HG03025 (cell line): ENCODE measurements around the gene GFOD2.
A peak's percentile ranks its signal among the peaks of the same experiment; 100 is the strongest.

Experiments
- ATAC-seq: cut with Tn5 transposase; IDR thresholded peaks from one replicate; pipeline ENCODE4 v1.9.1; 2021; ENCODE audit warnings: mild to moderate bottlenecking, moderate library complexity; ENCODE audit not compliant: unreplicated experiment, low FRiP score

GFOD2 gene

DNA sequence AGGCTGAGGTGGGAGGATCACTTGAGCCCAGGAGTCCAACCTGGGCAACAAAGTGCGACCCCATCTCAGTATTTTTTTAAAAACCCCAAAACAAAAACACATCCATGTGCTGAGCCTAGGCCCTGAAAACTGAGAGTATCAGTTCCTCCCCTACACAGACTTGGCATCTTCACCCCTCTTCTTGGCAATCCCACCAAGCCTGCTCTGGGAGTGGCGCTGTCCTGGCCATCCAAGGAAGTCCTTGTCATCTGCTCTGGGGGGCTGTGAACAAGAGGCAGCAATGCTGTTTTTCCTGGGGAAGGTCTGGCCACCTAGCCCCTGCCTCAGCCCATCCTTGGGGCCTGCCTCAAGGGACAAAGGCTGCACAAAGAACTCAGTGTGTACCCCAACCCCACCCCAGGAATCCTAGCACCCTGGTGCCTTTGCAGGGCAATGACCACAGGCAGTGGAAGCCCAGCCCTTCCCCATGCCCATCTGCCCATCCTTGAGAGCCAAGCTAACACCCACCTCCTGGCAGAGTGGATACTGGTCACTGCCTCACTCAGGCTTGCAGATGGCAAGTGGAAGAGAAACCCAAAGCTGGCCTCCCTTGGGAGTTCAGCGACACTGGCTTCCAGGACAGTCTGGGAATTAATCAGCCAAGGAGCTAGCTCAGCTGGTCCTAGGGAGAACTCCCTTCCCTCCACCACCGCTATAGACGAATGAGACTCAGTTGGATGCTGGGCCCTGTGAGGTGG lies 14.8 kb upstream of the GFOD2 start:
- no peak for ATAC-seq

GRCh38 chr16:67731753-67732095 lies 12.6 kb upstream of the GFOD2 start:
- no peak for ATAC-seq

- ATAC-seq = no peak
Measured at GRCh38 chr16:67731071-67731752, 12.1 kb upstream of the GFOD2 start.

- ATAC-seq = no peak
Measured at GRCh38 chr16:67730326-67730725, 11.2 kb upstream of the GFOD2 start.

- no peak for ATAC-seq
Measured at GRCh38 chr16:67729636-67730248, 10.6 kb upstream of the GFOD2 start.

GRCh38 chr16:67727521-67728485 lies 8.7 kb upstream of the GFOD2 start:
- ATAC-seq = no peak

DNA sequence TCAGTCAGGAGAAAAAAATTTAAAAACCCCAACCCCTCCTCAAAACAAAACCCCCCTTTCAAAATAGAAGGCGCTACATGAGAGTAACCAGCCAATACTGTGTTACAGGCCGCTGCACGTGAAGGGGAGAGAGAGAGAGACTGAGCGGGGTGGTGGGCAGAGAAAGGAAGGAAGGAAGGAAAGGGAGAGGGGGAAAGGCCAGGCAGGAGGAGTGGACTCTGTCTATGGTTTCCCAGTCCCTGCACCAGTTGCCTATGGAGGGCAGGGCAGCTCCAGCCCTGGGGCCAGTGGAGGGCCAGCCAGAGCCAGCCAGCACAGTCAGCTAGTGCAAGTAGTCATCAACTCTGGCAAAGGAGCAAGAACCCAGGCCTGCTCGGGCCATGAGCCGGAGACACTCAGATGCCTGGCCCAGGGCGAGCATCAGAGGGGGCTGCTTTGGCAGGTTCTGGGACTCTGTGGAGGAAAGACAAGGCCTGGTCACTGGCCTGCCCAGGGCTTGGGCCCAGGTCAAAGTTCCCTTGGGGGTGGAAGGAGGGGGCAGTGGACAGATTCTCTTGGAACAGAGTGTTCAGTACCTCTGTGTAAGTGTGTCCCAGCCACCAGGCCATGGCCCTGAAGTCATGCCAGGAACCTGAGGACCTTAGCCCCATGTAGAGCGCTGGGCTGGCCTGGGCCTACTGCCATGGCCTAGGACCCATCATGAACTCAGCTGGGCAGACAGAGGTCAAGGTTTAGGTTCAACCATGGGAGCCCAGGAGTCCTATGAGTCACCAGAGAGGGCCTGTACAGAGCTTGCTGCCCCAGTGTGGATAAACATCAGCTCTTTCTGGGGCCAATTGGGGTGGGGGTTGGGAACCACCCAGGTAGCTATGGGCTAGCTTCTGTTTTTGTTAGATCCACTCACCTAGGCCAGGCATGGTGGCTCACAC lies 7.3 kb upstream of the GFOD2 start:
- ATAC-seq = no peak

DNA sequence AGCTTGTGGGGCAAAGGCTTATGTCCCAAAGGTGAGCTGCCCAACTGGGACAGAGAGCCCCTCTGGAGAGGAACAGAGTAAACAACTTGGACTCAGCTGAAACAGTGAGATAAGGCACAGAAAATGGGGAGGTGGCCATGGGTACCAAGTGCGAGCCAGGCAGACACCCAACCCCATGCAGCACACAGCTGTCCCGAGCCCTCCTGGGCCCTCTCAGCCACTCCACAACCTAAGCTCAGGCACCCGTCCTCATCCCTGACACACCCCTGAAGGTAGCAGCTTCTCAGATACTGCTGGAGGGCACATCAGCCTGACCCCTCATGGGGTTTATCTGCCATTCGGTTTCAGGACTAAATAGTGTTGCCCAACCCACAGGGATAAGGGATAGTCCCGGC lies 4.8 kb upstream of the GFOD2 start:
- ATAC-seq = no peak

GRCh38 chr16:67723151-67723910 lies 4.2 kb upstream of the GFOD2 start:
- ATAC-seq = no peak

GRCh38 chr16:67720236-67720635 lies 1.1 kb upstream of the GFOD2 start:
- no peak for ATAC-seq

DNA sequence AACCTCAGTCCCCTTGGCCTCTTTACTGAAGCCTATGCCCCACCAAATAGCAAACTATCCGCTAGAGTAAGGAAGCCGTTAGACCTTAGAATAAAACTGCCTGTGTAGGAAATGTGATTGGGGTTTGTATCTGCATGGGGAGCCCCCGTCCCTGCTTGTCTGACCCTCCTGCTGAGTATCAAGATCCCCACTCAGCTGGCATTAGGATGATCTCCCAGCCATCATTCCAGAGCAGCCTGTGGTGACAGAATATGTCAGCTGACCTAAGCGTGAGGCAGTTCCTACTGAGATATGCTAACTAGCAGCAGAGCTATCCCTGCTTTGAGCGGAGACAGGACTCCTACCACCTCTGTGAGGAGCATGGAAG lies 645 bp upstream of the GFOD2 start:
- peak; percentile 2 for ATAC-seq

DNA sequence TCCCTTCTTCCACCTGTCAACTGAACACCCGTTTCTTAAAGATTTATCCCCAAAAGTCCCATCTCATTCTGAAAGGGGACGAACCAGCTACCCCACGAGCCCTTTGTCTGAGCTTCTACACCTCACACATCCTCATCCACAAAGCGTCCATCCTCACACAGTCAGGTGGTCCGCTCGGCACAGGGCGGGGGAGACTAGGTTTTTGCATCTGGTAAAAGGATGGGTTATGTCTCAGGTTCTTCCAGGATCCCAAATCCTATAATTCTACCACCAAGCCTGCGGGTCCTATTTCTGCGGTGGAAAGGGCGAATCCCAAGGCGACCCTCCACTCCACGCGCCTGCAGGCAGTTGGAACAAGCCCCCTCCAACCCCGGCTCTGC lies 458 bp downstream of the GFOD2 start:
- ATAC-seq = no peak

DNA sequence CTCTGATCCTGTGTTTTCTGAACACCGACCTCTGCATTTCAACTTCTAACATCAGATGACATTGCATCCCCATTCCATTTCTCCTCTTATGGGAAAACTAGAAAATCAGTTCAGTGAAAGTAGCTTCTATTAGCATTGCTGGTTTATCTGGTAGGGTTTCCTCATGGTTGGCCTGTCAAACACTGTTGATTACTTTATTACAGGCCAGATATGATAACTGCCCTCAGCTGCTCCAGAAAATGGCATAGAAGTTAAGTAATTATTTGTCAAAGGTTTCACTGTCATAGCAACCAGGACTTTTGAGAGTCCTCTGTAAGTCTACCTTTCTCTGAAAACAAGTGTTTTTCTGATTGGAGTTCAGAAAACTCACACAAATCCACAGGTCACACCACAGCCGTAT lies 3.0 kb downstream of the GFOD2 start:
- no peak for ATAC-seq

DNA sequence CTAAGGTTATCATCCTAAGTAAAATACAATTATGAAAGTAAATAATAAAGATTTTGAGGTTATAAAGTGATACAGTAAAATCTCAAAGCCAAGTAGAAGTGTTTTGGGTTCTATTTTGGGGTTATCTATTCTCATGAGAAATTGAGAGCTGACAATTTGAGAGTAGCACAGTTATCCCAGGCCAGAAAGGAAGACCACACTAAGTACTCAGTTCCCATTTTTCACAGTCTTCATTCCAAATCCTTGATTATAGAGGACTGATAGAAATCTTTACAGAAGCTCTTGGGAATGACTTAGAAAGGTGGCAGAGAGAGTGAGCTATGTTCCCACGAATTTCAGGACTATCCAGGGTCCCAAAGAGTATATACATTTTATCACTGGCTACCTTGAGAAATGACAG lies 4.6 kb downstream of the GFOD2 start:
- ATAC-seq = no peak

DNA sequence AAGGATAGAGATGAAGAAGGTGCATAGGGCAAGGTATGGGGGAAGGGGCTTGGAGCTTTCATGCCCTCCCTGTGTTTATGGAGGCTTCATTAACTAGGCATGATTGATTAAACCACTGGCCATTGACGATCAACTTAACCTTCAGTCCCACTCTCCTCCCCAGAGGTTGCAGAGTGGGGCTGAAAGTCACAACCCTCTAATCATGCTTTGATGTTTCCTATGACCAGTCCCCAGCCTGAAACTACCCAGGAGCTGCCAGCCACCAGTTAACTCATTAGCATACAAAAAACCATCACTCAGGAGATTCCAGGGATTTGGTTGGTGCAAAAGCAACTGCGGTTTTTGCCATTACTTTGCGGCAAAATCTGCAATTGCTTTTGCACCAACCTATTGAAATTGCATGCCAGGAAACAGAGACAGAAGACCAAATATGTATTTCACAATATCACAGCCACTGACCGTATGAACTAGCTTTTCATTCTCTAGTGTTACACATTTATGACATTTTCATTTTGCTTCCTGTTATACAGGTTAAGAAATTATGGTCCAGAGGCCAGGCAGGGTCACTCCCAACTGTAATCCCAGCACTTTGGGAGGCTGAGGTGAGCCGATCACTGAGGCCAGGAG lies 5.4 kb downstream of the GFOD2 start:
- ATAC-seq = no peak

DNA sequence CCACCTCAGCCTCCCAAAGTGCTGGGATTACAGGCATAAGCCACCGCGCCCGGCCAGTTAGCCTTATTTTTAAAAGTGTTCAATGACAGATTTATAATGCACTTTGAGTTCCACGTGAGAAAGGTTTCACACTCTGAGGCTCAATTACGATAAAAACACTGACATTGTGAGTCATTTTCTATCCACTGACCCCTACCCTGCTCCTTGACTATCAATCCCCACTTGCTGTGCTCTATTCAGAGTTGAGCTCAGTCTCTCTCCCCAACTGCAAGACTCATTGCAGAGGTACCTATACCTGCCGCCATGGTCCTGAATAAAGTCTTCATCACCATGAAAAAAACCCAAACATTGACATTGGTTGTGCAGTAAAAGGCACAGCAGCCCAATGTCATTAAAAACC lies 8.5 kb downstream of the GFOD2 start:
- no peak for ATAC-seq

DNA sequence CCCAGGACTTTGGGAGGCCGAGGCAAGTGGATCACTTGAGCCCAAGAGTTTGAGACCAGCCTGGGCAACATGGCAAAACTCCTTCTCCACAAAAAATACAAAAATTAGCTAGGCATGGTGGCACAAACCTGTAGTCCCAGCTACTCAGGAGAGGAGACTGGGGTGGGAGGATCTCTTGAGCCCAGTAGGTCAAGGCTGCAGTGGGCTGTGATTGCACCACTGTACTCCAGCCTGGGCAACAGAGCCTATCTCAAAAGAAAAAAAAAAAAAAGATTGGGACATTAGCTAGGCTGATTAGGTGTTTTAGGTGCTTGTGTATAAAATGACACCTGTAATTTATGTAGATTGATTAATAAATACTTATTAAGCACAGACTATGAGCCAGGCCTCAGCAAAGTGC lies 10.1 kb downstream of the GFOD2 start:
- ATAC-seq = no peak

DNA sequence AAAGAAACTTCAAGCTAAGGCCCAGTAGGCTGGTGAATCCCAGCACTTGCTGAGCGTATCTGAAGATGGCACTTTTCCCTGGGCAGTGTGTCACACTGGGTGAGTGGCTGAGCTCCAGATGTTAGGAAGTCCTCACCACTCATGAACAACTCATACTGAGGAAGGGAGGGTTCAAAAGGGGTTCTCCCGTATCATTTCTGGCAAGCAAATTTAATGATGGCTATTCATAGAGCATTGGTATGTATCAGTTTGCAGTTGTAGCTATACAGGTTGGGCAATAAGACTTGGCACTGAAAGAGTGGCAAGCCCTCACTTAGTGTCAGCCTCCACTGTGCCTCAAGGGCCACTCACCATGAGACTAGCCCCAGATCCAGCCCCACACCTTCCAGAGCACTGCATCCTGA lies 10.7 kb downstream of the GFOD2 start:
- ATAC-seq = no peak

GRCh38 chr16:67707790-67708189 lies 11.3 kb downstream of the GFOD2 start:
- ATAC-seq = no peak
